Liver (tissue), 9 donors: ENCODE results near the gene LPP. TPM values are rescaled to one million over a fixed set of nuclear protein-coding genes. Genes with fewer than 3 reads are reported as not detected.

Experiments
- DNase-seq: peaks from one replicate; pipeline ENCODE4 v3.0.0-alpha.2; 2017; ENCODE audit warnings: low spot score
- H3K27ac ChIP-seq, 2 donors: one replicate each; pipeline ENCODE4 v1.7.0; 2013; ENCODE audit warnings: inconsistent platforms in 2 of 2, low read length in 2 of 2, control low read depth in 1 of 2, low read depth in 1 of 2, mild to moderate bottlenecking in 1 of 2
- H3K27me3 ChIP-seq, 4 donors: one replicate each; pipeline versions ENCODE4 v1.6.1 to v1.7.0; 2013; ENCODE audit warnings: low read length in 3 of 4, inconsistent platforms in 1 of 4, mild to moderate bottlenecking in 1 of 4, moderate library complexity in 1 of 4; ENCODE audit not compliant: control insufficient read depth in 4 of 4, insufficient read depth in 4 of 4
- H3K36me3 ChIP-seq, 4 donors: one replicate each; pipeline versions ENCODE4 v1.6.1 to v1.7.0; 2013; ENCODE audit warnings: low read length in 3 of 4, mild to moderate bottlenecking in 3 of 4, low read depth in 1 of 4, moderate library complexity in 1 of 4; ENCODE audit not compliant: control insufficient read depth in 4 of 4, insufficient read depth in 3 of 4
- H3K4me1 ChIP-seq, 4 donors: one replicate each; pipeline versions ENCODE4 v1.6.1 to v1.7.0; 2013; ENCODE audit warnings: low read length in 3 of 4, mild to moderate bottlenecking in 3 of 4, moderate library complexity in 1 of 4; ENCODE audit not compliant: control insufficient read depth in 4 of 4, insufficient read depth in 4 of 4
- H3K4me3 ChIP-seq, 3 donors: one replicate each; pipeline versions ENCODE4 v1.6.1 to v1.7.0; 2013; ENCODE audit warnings: low read length in 3 of 3, control low read depth in 1 of 3, low read depth in 1 of 3, mild to moderate bottlenecking in 1 of 3
- H3K9ac ChIP-seq, 2 donors: one replicate each; pipeline ENCODE4 v1.7.0; 2013; ENCODE audit warnings: low read length in 2 of 2, mild to moderate bottlenecking in 2 of 2, moderate library complexity in 2 of 2, control low read depth in 1 of 2, low read depth in 1 of 2
- H3K9me3 ChIP-seq, 4 donors: one replicate each; pipeline versions ENCODE4 v1.6.1 to v1.7.0; 2013; ENCODE audit warnings: low read length in 3 of 4; ENCODE audit not compliant: control insufficient read depth in 4 of 4
- EGR1 ChIP-seq, 2 donors: IDR thresholded peaks; 2 replicates each; pipeline ENCODE4 v1.6.1; 2016 to 2018; ENCODE audit warnings: antibody characterized with exemption in 2 of 2, low read depth in 2 of 2
- FOXA2 ChIP-seq: IDR thresholded peaks from 2 replicates; pipeline ENCODE4 v1.6.1; 2016; ENCODE audit warnings: antibody characterized with exemption
- GABPA ChIP-seq, 2 donors: IDR thresholded peaks in 1 of 2; conservative IDR thresholded peaks in 1 of 2; 2 replicates each; pipeline ENCODE4 v1.6.1; 2016; ENCODE audit warnings: antibody characterized with exemption in 2 of 2, mild to moderate bottlenecking in 1 of 2, moderate library complexity in 1 of 2
- HNF4G ChIP-seq: IDR thresholded peaks from 2 replicates; pipeline ENCODE4 v1.6.1; 2016; ENCODE audit warnings: antibody characterized with exemption
- JUND ChIP-seq, 2 donors: IDR thresholded peaks; 2 replicates each; pipeline ENCODE4 v1.6.1; 2016; ENCODE audit warnings: antibody characterized with exemption in 2 of 2
- NR2F2 ChIP-seq: IDR thresholded peaks from 2 replicates; pipeline ENCODE4 v1.6.1; 2016; ENCODE audit warnings: antibody characterized with exemption
- RAD21 ChIP-seq, 2 donors: IDR thresholded peaks; 2 replicates each; pipeline ENCODE4 v1.6.1; 2016; ENCODE audit warnings: antibody characterized with exemption in 2 of 2, mild to moderate bottlenecking in 2 of 2
- RXRA ChIP-seq, 2 donors: IDR thresholded peaks; 2 replicates each; pipeline ENCODE4 v1.6.1; 2017 to 2018; ENCODE audit warnings: antibody characterized with exemption in 2 of 2, mild to moderate bottlenecking in 1 of 2
- SP1 ChIP-seq: IDR thresholded peaks from 2 replicates; pipeline ENCODE4 v1.6.1; 2018; ENCODE audit warnings: antibody characterized with exemption, mild to moderate bottlenecking
- TAF1 ChIP-seq: conservative IDR thresholded peaks from 2 replicates; pipeline ENCODE4 v1.6.1; 2016; ENCODE audit warnings: antibody characterized with exemption, mild to moderate bottlenecking
- WGBS: extraction: QIAGEN DNeasy Blood & Tissue Kit; methylation state at CpG from one replicate; pipeline ENCODE4 v1.1.7; 2013; 5-methylcytosine and 5-hydroxymethylcytosine counted together
- polyA plus RNA-seq, 2 donors: library from polyadenylated mRNA; stranded (reverse) in 1 of 2; unstranded in 1 of 2; fragments of 200-250 nt in 1 of 2; fragments of >200 nt in 1 of 2; fragmentation: Nextera tagmentation in 1 of 2; extraction: Ambion mirVana in 1 of 2; gene quantifications; one replicate each; pipeline versions ENCODE4 v1.2.1 to v1.2.3, GENCODE V29; 2013 to 2015
- total RNA-seq, 2 donors: library from RNA; depleted of rRNA; stranded (reverse); fragments of >200 nt; gene quantifications; one replicate each; pipeline ENCODE4 v1.2.3, GENCODE V29; 2014
- TF ChIP-seq, protein P1 (sequence below): IDR thresholded peaks from 2 replicates; pipeline ENCODE4 v1.6.1; 2016; ENCODE audit warnings: antibody characterized with exemption
- TF ChIP-seq, protein P2 (sequence below): IDR thresholded peaks from 2 replicates; pipeline ENCODE4 v1.6.1; 2016; ENCODE audit warnings: antibody characterized with exemption
- TF ChIP-seq, protein P3 (sequence below): fragments of 150-350 bp; IDR thresholded peaks from 2 replicates; pipeline ENCODE4 v1.5.1; 2017; ENCODE audit warnings: improper control_type of control experiment, low read depth, low read length; ENCODE audit not compliant: missing input control
- TF ChIP-seq, protein P4 (sequence below): IDR thresholded peaks from 2 replicates; pipeline ENCODE4 v1.6.1; 2016; ENCODE audit warnings: antibody characterized with exemption, mild to moderate bottlenecking
- donor health status: healthy.
- donor health status: healthy.
- donor health status: healthy.
- donor health status: healthy.
- donor health status: healthy.

The LPP gene
- total and polyA plus RNA-seq, 4 donors, result 3.3 to 53.7 (median 28.2) TPM

DNA sequence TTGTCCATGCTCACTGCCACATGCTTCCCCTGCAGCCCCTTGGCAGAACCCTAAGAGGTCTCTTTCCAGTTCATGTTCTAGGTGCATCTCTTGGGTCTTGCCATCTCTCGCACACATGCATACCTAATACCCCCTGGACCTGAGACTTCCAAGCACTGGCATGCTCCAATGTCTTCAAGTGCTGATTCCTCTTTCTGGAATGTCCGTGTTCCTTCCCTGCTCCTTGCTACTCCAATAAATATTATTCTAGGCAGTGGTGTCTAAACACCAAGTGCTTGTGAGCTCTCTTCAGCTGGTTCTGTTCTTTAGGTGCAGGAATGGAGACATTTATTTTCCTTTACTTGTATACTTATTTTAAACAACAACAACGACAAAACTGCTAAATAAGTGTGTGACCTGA lies 370.1 kb downstream of the LPP start:
- WGBS, result 50% methylated on average over 3 of the region's 3 CpGs
- peaks cover 0 to 26% (median 11%) of the 10 kb centered on the region in 4 donors for H3K4me1 ChIP-seq
- no peak overlapping the region for H3K27ac ChIP-seq
- no peaks in the 10 kb centered on the region for H3K27me3 ChIP-seq
- no peaks in the 10 kb centered on the region for H3K9me3 ChIP-seq
- H3K4me3 ChIP-seq, result no peak overlapping the region
- no peak for DNase-seq
- TF ChIP-seq GABPA (IDR thresholded peaks at IDR 0.05 in 1 of 2, conservative IDR thresholded peaks at IDR 0.05 in 1 of 2) (no peak), HNF4G (no peak), RXRA (IDR thresholded peaks at IDR 0.05) (no peak), RAD21 (IDR thresholded peaks at IDR 0.05) (no peak), JUND (IDR thresholded peaks at IDR 0.05) (no peak), NR2F2 (no peak), FOXA2 (no peak), SP1 (no peak), TAF1 (no peak), EGR1 (IDR thresholded peaks at IDR 0.05; ENCODE audit: low read depth in 2 of 2) (no peak)
- TF ChIP-seq, protein P1, sequence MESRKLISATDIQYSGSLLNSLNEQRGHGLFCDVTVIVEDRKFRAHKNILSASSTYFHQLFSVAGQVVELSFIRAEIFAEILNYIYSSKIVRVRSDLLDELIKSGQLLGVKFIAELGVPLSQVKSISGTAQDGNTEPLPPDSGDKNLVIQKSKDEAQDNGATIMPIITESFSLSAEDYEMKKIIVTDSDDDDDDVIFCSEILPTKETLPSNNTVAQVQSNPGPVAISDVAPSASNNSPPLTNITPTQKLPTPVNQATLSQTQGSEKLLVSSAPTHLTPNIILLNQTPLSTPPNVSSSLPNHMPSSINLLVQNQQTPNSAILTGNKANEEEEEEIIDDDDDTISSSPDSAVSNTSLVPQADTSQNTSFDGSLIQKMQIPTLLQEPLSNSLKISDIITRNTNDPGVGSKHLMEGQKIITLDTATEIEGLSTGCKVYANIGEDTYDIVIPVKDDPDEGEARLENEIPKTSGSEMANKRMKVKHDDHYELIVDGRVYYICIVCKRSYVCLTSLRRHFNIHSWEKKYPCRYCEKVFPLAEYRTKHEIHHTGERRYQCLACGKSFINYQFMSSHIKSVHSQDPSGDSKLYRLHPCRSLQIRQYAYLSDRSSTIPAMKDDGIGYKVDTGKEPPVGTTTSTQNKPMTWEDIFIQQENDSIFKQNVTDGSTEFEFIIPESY, result no peak
- TF ChIP-seq, protein P2, sequence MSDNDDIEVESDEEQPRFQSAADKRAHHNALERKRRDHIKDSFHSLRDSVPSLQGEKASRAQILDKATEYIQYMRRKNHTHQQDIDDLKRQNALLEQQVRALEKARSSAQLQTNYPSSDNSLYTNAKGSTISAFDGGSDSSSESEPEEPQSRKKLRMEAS, result no peak
- TF ChIP-seq, protein P3, sequence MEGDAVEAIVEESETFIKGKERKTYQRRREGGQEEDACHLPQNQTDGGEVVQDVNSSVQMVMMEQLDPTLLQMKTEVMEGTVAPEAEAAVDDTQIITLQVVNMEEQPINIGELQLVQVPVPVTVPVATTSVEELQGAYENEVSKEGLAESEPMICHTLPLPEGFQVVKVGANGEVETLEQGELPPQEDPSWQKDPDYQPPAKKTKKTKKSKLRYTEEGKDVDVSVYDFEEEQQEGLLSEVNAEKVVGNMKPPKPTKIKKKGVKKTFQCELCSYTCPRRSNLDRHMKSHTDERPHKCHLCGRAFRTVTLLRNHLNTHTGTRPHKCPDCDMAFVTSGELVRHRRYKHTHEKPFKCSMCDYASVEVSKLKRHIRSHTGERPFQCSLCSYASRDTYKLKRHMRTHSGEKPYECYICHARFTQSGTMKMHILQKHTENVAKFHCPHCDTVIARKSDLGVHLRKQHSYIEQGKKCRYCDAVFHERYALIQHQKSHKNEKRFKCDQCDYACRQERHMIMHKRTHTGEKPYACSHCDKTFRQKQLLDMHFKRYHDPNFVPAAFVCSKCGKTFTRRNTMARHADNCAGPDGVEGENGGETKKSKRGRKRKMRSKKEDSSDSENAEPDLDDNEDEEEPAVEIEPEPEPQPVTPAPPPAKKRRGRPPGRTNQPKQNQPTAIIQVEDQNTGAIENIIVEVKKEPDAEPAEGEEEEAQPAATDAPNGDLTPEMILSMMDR, result no peak
- TF ChIP-seq, protein P4, sequence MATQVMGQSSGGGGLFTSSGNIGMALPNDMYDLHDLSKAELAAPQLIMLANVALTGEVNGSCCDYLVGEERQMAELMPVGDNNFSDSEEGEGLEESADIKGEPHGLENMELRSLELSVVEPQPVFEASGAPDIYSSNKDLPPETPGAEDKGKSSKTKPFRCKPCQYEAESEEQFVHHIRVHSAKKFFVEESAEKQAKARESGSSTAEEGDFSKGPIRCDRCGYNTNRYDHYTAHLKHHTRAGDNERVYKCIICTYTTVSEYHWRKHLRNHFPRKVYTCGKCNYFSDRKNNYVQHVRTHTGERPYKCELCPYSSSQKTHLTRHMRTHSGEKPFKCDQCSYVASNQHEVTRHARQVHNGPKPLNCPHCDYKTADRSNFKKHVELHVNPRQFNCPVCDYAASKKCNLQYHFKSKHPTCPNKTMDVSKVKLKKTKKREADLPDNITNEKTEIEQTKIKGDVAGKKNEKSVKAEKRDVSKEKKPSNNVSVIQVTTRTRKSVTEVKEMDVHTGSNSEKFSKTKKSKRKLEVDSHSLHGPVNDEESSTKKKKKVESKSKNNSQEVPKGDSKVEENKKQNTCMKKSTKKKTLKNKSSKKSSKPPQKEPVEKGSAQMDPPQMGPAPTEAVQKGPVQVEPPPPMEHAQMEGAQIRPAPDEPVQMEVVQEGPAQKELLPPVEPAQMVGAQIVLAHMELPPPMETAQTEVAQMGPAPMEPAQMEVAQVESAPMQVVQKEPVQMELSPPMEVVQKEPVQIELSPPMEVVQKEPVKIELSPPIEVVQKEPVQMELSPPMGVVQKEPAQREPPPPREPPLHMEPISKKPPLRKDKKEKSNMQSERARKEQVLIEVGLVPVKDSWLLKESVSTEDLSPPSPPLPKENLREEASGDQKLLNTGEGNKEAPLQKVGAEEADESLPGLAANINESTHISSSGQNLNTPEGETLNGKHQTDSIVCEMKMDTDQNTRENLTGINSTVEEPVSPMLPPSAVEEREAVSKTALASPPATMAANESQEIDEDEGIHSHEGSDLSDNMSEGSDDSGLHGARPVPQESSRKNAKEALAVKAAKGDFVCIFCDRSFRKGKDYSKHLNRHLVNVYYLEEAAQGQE, result no peak
- H3K36me3 ChIP-seq, result peaks cover 0 to 8% (median 2%) of the 10 kb centered on the region in 4 donors
- no peak overlapping the region for H3K9ac ChIP-seq

DNA sequence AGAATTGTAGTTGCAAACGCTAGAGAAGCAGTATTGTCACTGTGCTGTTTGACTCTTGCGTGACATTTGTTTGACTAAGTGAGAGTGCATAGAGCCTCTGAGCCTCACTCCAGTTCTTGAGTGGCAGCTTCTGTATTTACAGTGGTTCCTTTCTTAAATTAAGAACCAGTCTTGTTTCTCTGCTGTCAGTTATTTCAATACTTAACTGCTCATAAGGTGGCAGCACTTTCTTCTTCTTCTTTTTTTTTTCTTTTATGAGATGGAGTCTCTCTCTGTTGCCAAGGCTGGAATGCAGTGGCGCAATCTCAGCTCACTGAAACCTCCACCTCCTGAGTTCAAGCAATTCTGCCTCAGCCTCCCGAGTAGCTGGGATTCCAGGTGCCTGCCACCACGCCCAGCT lies 372.1 kb downstream of the LPP start:
- no peak overlapping the region for H3K9ac ChIP-seq
- no peak overlapping the region for H3K4me3 ChIP-seq
- peaks cover 0 to 9% (median 0%) of the 10 kb centered on the region in 4 donors for H3K4me1 ChIP-seq
- H3K27ac ChIP-seq, result no peak overlapping the region
- DNase-seq, result no peak
- no peak for TF ChIP-seq GABPA (IDR thresholded peaks at IDR 0.05 in 1 of 2, conservative IDR thresholded peaks at IDR 0.05 in 1 of 2)
- TF ChIP-seq RAD21 (IDR thresholded peaks at IDR 0.05), result peak; percentile 5 to 18
- TF ChIP-seq NR2F2, result no peak
- no peak for TF ChIP-seq SP1
- H3K36me3 ChIP-seq, result peaks cover 0 to 8% (median 2%) of the 10 kb centered on the region in 4 donors
- 80% methylated on average over 5 of the region's 5 CpGs for WGBS
- H3K27me3 ChIP-seq, result no peaks in the 10 kb centered on the region
- no peaks in the 10 kb centered on the region for H3K9me3 ChIP-seq
